PC-3 (cell line): ENCODE data around the gene WDR27. TPM values are rescaled to one million over a fixed set of nuclear protein-coding genes. Genes with fewer than 3 reads are reported as not detected.

Experiments used
- ATAC-seq: fragments of 200-7000 bp; cut with Tn5 transposase; 2 replicates; pipeline ENCODE4 v1.9.1; 2020; ENCODE audit warnings: mild to moderate bottlenecking, moderate library complexity
- BruUV-seq: library from RNA; stranded (reverse); fragments of 400-500 nt; replicated peaks from 2 replicates; lab custom pipeline; 2021; lab: Mats Ljungman, UMichigan
- CTCF ChIA-PET: fragments of 300-600 bp; sonication (Branson Sonifier 250); formaldehyde crosslinking; loops from one replicate; lab custom pipeline; 2022; ENCODE audit warnings: antibody characterized with exemption; lab: Charles Lee
- POLR2A ChIA-PET: fragments of 300-600 bp; sonication (Branson Sonifier 250); formaldehyde crosslinking; loops from one replicate; lab custom pipeline; 2022; ENCODE audit warnings: antibody characterized with exemption; ENCODE audit not compliant: unreplicated experiment; lab: Charles Lee
- DNase-seq: peaks from one replicate; pipeline ENCODE4 v3.0.0-alpha.2; 2015
- H2AFZ ChIP-seq: fragments of 300-600 bp; sonication (generic); 2 replicates; pipeline ENCODE4 v1.6.0; 2016; ENCODE audit warnings: antibody characterized with exemption, low read length
- H3F3A ChIP-seq: fragments of 300-600 bp; sonication (generic); one replicate; pipeline ENCODE4 v1.6.0; 2017; ENCODE audit warnings: antibody characterized with exemption, low read length, control low read depth, mild to moderate bottlenecking; ENCODE audit not compliant: unreplicated experiment
- H3K27ac ChIP-seq: fragments of 300-600 bp; sonication (generic); 2 replicates; pipeline ENCODE4 v1.5.1; 2016; ENCODE audit warnings: mild to moderate bottlenecking, low read length
- H3K27me3 ChIP-seq: fragments of 300-600 bp; sonication (generic); 2 replicates; pipeline ENCODE4 v1.6.1; 2016; ENCODE audit warnings: low read length, mixed read lengths
- H3K36me3 ChIP-seq: fragments of 300-600 bp; sonication (generic); 2 replicates; pipeline ENCODE4 v1.6.1; 2016; ENCODE audit warnings: low read depth, mixed run types, low read length, mixed read lengths
- H3K4me1 ChIP-seq: fragments of 300-600 bp; sonication (generic); 2 replicates; pipeline ENCODE4 v1.5.1; 2016; ENCODE audit warnings: low read length; ENCODE audit not compliant: insufficient read depth
- H3K4me2 ChIP-seq: fragments of 300-600 bp; sonication (generic); 2 replicates; pipeline ENCODE4 v1.6.0; 2016; ENCODE audit warnings: low read length
- H3K4me3 ChIP-seq: fragments of 300-600 bp; sonication (generic); 2 replicates; pipeline ENCODE4 v1.5.1; 2016; ENCODE audit warnings: mild to moderate bottlenecking, low read length, mixed read lengths
- H3K79me2 ChIP-seq: fragments of 300-600 bp; sonication (generic); 2 replicates; pipeline ENCODE4 v1.6.1; 2017; ENCODE audit warnings: low read length, mixed read lengths
- H3K9ac ChIP-seq: fragments of 300-600 bp; sonication (generic); 2 replicates; pipeline ENCODE4 v1.6.0; 2016; ENCODE audit warnings: mild to moderate bottlenecking, low read length
- H3K9me2 ChIP-seq: fragments of 300-600 bp; sonication (generic); replicated peaks from 2 replicates; pipeline ENCODE4 v1.6.1; 2016; ENCODE audit warnings: mixed run types, low read length, mixed read lengths
- H3K9me3 ChIP-seq: fragments of 300-600 bp; sonication (generic); 2 replicates; pipeline ENCODE4 v1.6.1; 2016; ENCODE audit warnings: low read length, mixed read lengths
- H4K20me1 ChIP-seq: fragments of 300-600 bp; sonication (generic); 2 replicates; pipeline ENCODE4 v1.6.1; 2016; ENCODE audit warnings: low read length, mixed read lengths
- CTCF ChIP-seq: fragments of 300-600 bp; sonication (generic); conservative IDR thresholded peaks from 2 replicates; pipeline ENCODE4 v1.5.1; 2017; ENCODE audit warnings: antibody characterized with exemption, low read depth, mild to moderate bottlenecking, low read length
- EZH2 ChIP-seq: fragments of 300-600 bp; sonication (generic); IDR thresholded peaks from one replicate; pipeline ENCODE4 v1.6.1; 2017; ENCODE audit warnings: antibody characterized with exemption, mild to moderate bottlenecking, low read length; ENCODE audit not compliant: unreplicated experiment
- EZH2phosphoT487 ChIP-seq: fragments of 300-600 bp; sonication (generic); IDR thresholded peaks from 2 replicates; pipeline ENCODE4 v1.6.1; 2018; ENCODE audit warnings: mild to moderate bottlenecking, antibody characterized with exemption, low read length, borderline replicate concordance
- intact Hi-C: fragments of 100-400 bp; cut with micrococcal nuclease; formaldehyde crosslinking; loops from 2 replicates; pipeline ENCODE4 v1.9.0; 2023
- total RNA-seq: library from RNA; depleted of rRNA; stranded (reverse); fragments of >200 nt; gene quantifications from 2 replicates; pipeline ENCODE4 v1.2.3, GENCODE V29; 2014

The WDR27 gene
- total RNA-seq, 1 experiment from 2014 or later = 20.0 TPM

GRCh38 chr6:169720207-169720855 is 18.5 kb upstream of the WDR27 start:
- H3K4me2 ChIP-seq = no peak overlapping the region
- no peak overlapping the region for H3K9ac ChIP-seq
- H3K79me2 ChIP-seq = peaks cover 37% of the 10 kb centered on the region
- POLR2A ChIA-PET = no interaction called here
- DNase-seq = no peak
- no peaks in the 10 kb centered on the region for H3K9me2 ChIP-seq
- no peaks in the 10 kb centered on the region for H3F3A ChIP-seq
- ATAC-seq = no peak
- no peak overlapping the region for H3K4me3 ChIP-seq
- no TSS peak for BruUV-seq
- no peaks in the 10 kb centered on the region for H3K27me3 ChIP-seq
- H3K4me1 ChIP-seq = peaks cover 13% of the 10 kb centered on the region
- CTCF ChIA-PET = no interaction called here
- H3K9me3 ChIP-seq = no peaks in the 10 kb centered on the region
- H2AFZ ChIP-seq = no peak overlapping the region
- no peak overlapping the region for H3K27ac ChIP-seq
- peaks cover 4% of the 10 kb centered on the region; the same call in 1 of the 2 replicates for H4K20me1 ChIP-seq
- TF ChIP-seq CTCF = no peak; the same call in 1 of the 2 replicates
- no peak for TF ChIP-seq EZH2
- no peak for TF ChIP-seq EZH2phosphoT487
- intact Hi-C loops = loop anchor here (10.0 kb wide), 1 partner anchor 834 kb away; the partner anchor contains the start of genes PSMB1 and TBP
- H3K36me3 ChIP-seq = no peaks in the 10 kb centered on the region

- DNase-seq = no peak
- TF ChIP-seq EZH2phosphoT487 = no peak
- no peak for TF ChIP-seq EZH2
- TF ChIP-seq CTCF = no peak
- 0 out of 2 replicates have a peak, but pooled peaks have one; percentile 13 for ATAC-seq
- no peak overlapping the region for H3K27ac ChIP-seq
- ChIA-PET POLR2A (no interaction called here), CTCF (no interaction called here)
- no peaks in the 10 kb centered on the region for H3K36me3 ChIP-seq
- H3K79me2 ChIP-seq = peaks cover 37% of the 10 kb centered on the region
- no peaks in the 10 kb centered on the region for H3K9me2 ChIP-seq
- H3K4me1 ChIP-seq = peaks cover 9% of the 10 kb centered on the region
- no peaks in the 10 kb centered on the region for H3F3A ChIP-seq
- intact Hi-C loops = no loop called here
- no peak overlapping the region for H3K4me2 ChIP-seq
- H3K9ac ChIP-seq = no peak overlapping the region
- no peaks in the 10 kb centered on the region for H3K27me3 ChIP-seq
- H4K20me1 ChIP-seq = peaks cover 4% of the 10 kb centered on the region; the same call in 1 of the 2 replicates
- no TSS peak for BruUV-seq
- no peak overlapping the region for H2AFZ ChIP-seq
- H3K9me3 ChIP-seq = no peaks in the 10 kb centered on the region
- H3K4me3 ChIP-seq = no peak overlapping the region
Observed at GRCh38 chr6:169719117-169719516, 17.3 kb upstream of the WDR27 start.

GRCh38 chr6:169714595-169714994 is 12.8 kb upstream of the WDR27 start:
- Histone ChIP-seq H3K36me3 (no peaks in the 10 kb centered on the region), H4K20me1 (no peaks in the 10 kb centered on the region), H3K9me2 (no peaks in the 10 kb centered on the region), H3K27me3 (no peaks in the 10 kb centered on the region), H3K4me1 (no peaks in the 10 kb centered on the region), H3K4me2 (no peak overlapping the region), H2AFZ (no peak overlapping the region), H3K27ac (no peak overlapping the region), H3K9me3 (no peaks in the 10 kb centered on the region), H3K9ac (no peak overlapping the region), H3K4me3 (no peak overlapping the region), H3K79me2 (0 out of 2 replicates have a peak, but pooled peaks cover 6% of the 10 kb centered on the region), H3F3A (no peaks in the 10 kb centered on the region)
- intact Hi-C loops = no loop called here
- ATAC-seq = no peak
- no peak for TF ChIP-seq EZH2phosphoT487
- TF ChIP-seq EZH2 = no peak
- no peak for TF ChIP-seq CTCF
- no peak for DNase-seq
- no TSS peak for BruUV-seq
- ChIA-PET POLR2A (no interaction called here), CTCF (no interaction called here)
